Measurements from ENCODE around the gene UNC5C. TPM values are rescaled to one million over a fixed set of nuclear protein-coding genes. Genes with fewer than 3 reads are reported as not detected.
"Not testable (repeated sequence)": the region's sequence is repeated elsewhere in the genome, so short reads cannot be mapped to it uniquely, and the experiment has no call there.

The UNC5C gene
- total and polyA plus RNA-seq, 4 donors = 0.63 to 11.2 (median 8.6) TPM

GRCh38 chr4:95171377-95171776, 377.4 kb downstream of the UNC5C start:
- H3K4me3 ChIP-seq (ENCODE audit: low read length in 2 of 2); ATAC-seq (ENCODE audit: low FRiP score); H3K36me3 ChIP-seq (ENCODE audit: control insufficient read depth in 1 of 2, insufficient read depth in 2 of 2, low read length in 1 of 2); H3K4me1 ChIP-seq (ENCODE audit: control insufficient read depth in 1 of 2, insufficient read depth in 2 of 2, low read length in 2 of 2); intact Hi-C loops (cut with DNase I); H3K9me3 ChIP-seq (ENCODE audit: control insufficient read depth, low read length); H3K27me3 ChIP-seq (ENCODE audit: control insufficient read depth in 1 of 2, insufficient read depth in 2 of 2, low read length in 1 of 2); DNase-seq; H3K27ac ChIP-seq (ENCODE audit: low read depth in 1 of 2, low read length in 2 of 2): not testable (repeated sequence)
- WGBS, 2 donors = 96 to 100% methylated on average over 1 of the region's 3 CpGs

- 92 to 93% methylated on average over 7 of the region's 7 CpGs for WGBS, 2 donors
- Histone ChIP-seq H3K4me3 (ENCODE audit: low read length in 2 of 2) (no peak overlapping the region), H3K9me3 (ENCODE audit: control insufficient read depth, low read length) (no peaks in the 10 kb centered on the region), H3K27me3 (ENCODE audit: control insufficient read depth in 1 of 2, insufficient read depth in 2 of 2, low read length in 1 of 2) (no peaks in the 10 kb centered on the region), H3K4me1 (ENCODE audit: control insufficient read depth in 1 of 2, insufficient read depth in 2 of 2, low read length in 2 of 2) (no peaks in the 10 kb centered on the region), H3K36me3 (ENCODE audit: control insufficient read depth in 1 of 2, insufficient read depth in 2 of 2, low read length in 1 of 2) (peaks cover 0 to 2% of the 10 kb centered on the region in 2 donors), H3K27ac (ENCODE audit: low read depth in 1 of 2, low read length in 2 of 2) (no peak overlapping the region)
- ATAC-seq (ENCODE audit: low FRiP score) = no peak
- intact Hi-C loops (cut with DNase I) = no loop called here
- DNase-seq = no peak
Observed at GRCh38 chr4:95170176-95170575, 378.6 kb downstream of the UNC5C start.

GRCh38 chr4:95167805-95168204, 381.0 kb downstream of the UNC5C start:
- Histone ChIP-seq H3K4me3 (ENCODE audit: low read length in 2 of 2) (no peak overlapping the region), H3K27ac (ENCODE audit: low read depth in 1 of 2, low read length in 2 of 2) (no peak overlapping the region), H3K4me1 (ENCODE audit: control insufficient read depth in 1 of 2, insufficient read depth in 2 of 2, low read length in 2 of 2) (no peaks in the 10 kb centered on the region), H3K27me3 (ENCODE audit: control insufficient read depth in 1 of 2, insufficient read depth in 2 of 2, low read length in 1 of 2) (no peaks in the 10 kb centered on the region), H3K9me3 (ENCODE audit: control insufficient read depth, low read length) (no peaks in the 10 kb centered on the region), H3K36me3 (ENCODE audit: control insufficient read depth in 1 of 2, insufficient read depth in 2 of 2, low read length in 1 of 2) (peaks cover 0 to 3% of the 10 kb centered on the region in 2 donors)
- 86 to 87% methylated on average over 7 of the region's 7 CpGs for WGBS, 2 donors
- no peak for DNase-seq
- no peak for ATAC-seq (ENCODE audit: low FRiP score)
- intact Hi-C loops (cut with DNase I) = loop anchor here in 1 of 2 donors (10.0 kb wide), 2 partner anchors 377 to 867 kb away; partner anchors contain the start of gene UNC5C

- no peak for DNase-seq
- H3K36me3 ChIP-seq (ENCODE audit: control insufficient read depth in 1 of 2, insufficient read depth in 2 of 2, low read length in 1 of 2) = peaks cover 0 to 5% of the 10 kb centered on the region in 2 donors
- intact Hi-C loops (cut with DNase I) = loop anchor here in 1 of 2 donors (10.0 kb wide), 2 partner anchors 379 to 869 kb away; partner anchors contain the start of gene UNC5C
Observed at GRCh38 chr4:95165926-95166524, 382.7 kb downstream of the UNC5C start.

GRCh38 chr4:95162867-95163266, 385.9 kb downstream of the UNC5C start:
- Histone ChIP-seq H3K36me3 (ENCODE audit: control insufficient read depth in 1 of 2, insufficient read depth in 2 of 2, low read length in 1 of 2) (peaks cover 0 to 2% of the 10 kb centered on the region in 2 donors), H3K4me1 (ENCODE audit: control insufficient read depth in 1 of 2, insufficient read depth in 2 of 2, low read length in 2 of 2) (no peaks in the 10 kb centered on the region), H3K9me3 (ENCODE audit: control insufficient read depth, low read length) (no peaks in the 10 kb centered on the region), H3K27ac (ENCODE audit: low read depth in 1 of 2, low read length in 2 of 2) (no peak overlapping the region), H3K4me3 (ENCODE audit: low read length in 2 of 2) (no peak overlapping the region), H3K27me3 (ENCODE audit: control insufficient read depth in 1 of 2, insufficient read depth in 2 of 2, low read length in 1 of 2) (no peaks in the 10 kb centered on the region)
- DNase-seq (no peak), ATAC-seq (ENCODE audit: low FRiP score) (no peak)
- intact Hi-C loops (cut with DNase I) = loop anchor here in 1 of 2 donors (10.0 kb wide), 2 partner anchors 382 to 872 kb away; partner anchors contain the start of gene UNC5C
- WGBS, 2 donors = 89% methylated on average over 6 of the region's 6 CpGs

More at GRCh38 chr4:95165926-95166524, 382.7 kb downstream of the UNC5C start:
- H3K9me3 ChIP-seq (ENCODE audit: control insufficient read depth, low read length) = no peaks in the 10 kb centered on the region
- no peaks in the 10 kb centered on the region for H3K27me3 ChIP-seq (ENCODE audit: control insufficient read depth in 1 of 2, insufficient read depth in 2 of 2, low read length in 1 of 2)
- H3K4me1 ChIP-seq (ENCODE audit: control insufficient read depth in 1 of 2, insufficient read depth in 2 of 2, low read length in 2 of 2) = no peaks in the 10 kb centered on the region
- 13% methylated on average over 3 of the region's 3 CpGs for WGBS, 2 donors
- no peak overlapping the region for H3K27ac ChIP-seq (ENCODE audit: low read depth in 1 of 2, low read length in 2 of 2)
- no peak overlapping the region for H3K4me3 ChIP-seq (ENCODE audit: low read length in 2 of 2)
- peak; percentile 76 for ATAC-seq (ENCODE audit: low FRiP score)

GRCh38 chr4:95161781-95162469, 386.8 kb downstream of the UNC5C start:
- no peaks in the 10 kb centered on the region for H3K9me3 ChIP-seq (ENCODE audit: control insufficient read depth, low read length)
- 83 to 86% methylated on average over 12 of the region's 12 CpGs for WGBS, 2 donors
- DNase-seq (no peak), ATAC-seq (ENCODE audit: low FRiP score) (no peak)
- H3K27me3 ChIP-seq (ENCODE audit: control insufficient read depth in 1 of 2, insufficient read depth in 2 of 2, low read length in 1 of 2) = no peaks in the 10 kb centered on the region
- H3K36me3 ChIP-seq (ENCODE audit: control insufficient read depth in 1 of 2, insufficient read depth in 2 of 2, low read length in 1 of 2) = peaks cover 0 to 2% of the 10 kb centered on the region in 2 donors
- no peak overlapping the region for H3K27ac ChIP-seq (ENCODE audit: low read depth in 1 of 2, low read length in 2 of 2)
- H3K4me1 ChIP-seq (ENCODE audit: control insufficient read depth in 1 of 2, insufficient read depth in 2 of 2, low read length in 2 of 2) = no peaks in the 10 kb centered on the region
- intact Hi-C loops (cut with DNase I) = loop anchor here in 1 of 2 donors (10.0 kb wide), 2 partner anchors 383 to 873 kb away; partner anchors contain the start of gene UNC5C
- no peak overlapping the region for H3K4me3 ChIP-seq (ENCODE audit: low read length in 2 of 2)

GRCh38 chr4:95159384-95159783, 389.4 kb downstream of the UNC5C start:
- WGBS, 2 donors = 90 to 93% methylated on average over 4 of the region's 4 CpGs

GRCh38 chr4:95158626-95159025, 390.1 kb downstream of the UNC5C start:
- Histone ChIP-seq H3K27ac (ENCODE audit: low read depth in 1 of 2, low read length in 2 of 2) (no peak overlapping the region), H3K36me3 (ENCODE audit: control insufficient read depth in 1 of 2, insufficient read depth in 2 of 2, low read length in 1 of 2) (peaks cover 0 to 2% of the 10 kb centered on the region in 2 donors), H3K9me3 (ENCODE audit: control insufficient read depth, low read length) (no peaks in the 10 kb centered on the region), H3K4me1 (ENCODE audit: control insufficient read depth in 1 of 2, insufficient read depth in 2 of 2, low read length in 2 of 2) (no peaks in the 10 kb centered on the region), H3K4me3 (ENCODE audit: low read length in 2 of 2) (no peak overlapping the region), H3K27me3 (ENCODE audit: control insufficient read depth in 1 of 2, insufficient read depth in 2 of 2, low read length in 1 of 2) (no peaks in the 10 kb centered on the region)
- intact Hi-C loops (cut with DNase I) = no loop called here
- no peak for ATAC-seq (ENCODE audit: low FRiP score)
- 95 to 100% methylated on average over 2 of the region's 2 CpGs for WGBS, 2 donors
- DNase-seq = no peak

More at GRCh38 chr4:95159384-95159783, 389.4 kb downstream of the UNC5C start:
- no peak for ATAC-seq (ENCODE audit: low FRiP score)
- H3K36me3 ChIP-seq (ENCODE audit: control insufficient read depth in 1 of 2, insufficient read depth in 2 of 2, low read length in 1 of 2) = peaks cover 0 to 2% of the 10 kb centered on the region in 2 donors
- H3K27ac ChIP-seq (ENCODE audit: low read depth in 1 of 2, low read length in 2 of 2) = no peak overlapping the region
- H3K9me3 ChIP-seq (ENCODE audit: control insufficient read depth, low read length) = no peaks in the 10 kb centered on the region
- intact Hi-C loops (cut with DNase I) = no loop called here
- no peaks in the 10 kb centered on the region for H3K4me1 ChIP-seq (ENCODE audit: control insufficient read depth in 1 of 2, insufficient read depth in 2 of 2, low read length in 2 of 2)
- H3K4me3 ChIP-seq (ENCODE audit: low read length in 2 of 2) = no peak overlapping the region
- DNase-seq = no peak
- H3K27me3 ChIP-seq (ENCODE audit: control insufficient read depth in 1 of 2, insufficient read depth in 2 of 2, low read length in 1 of 2) = no peaks in the 10 kb centered on the region
